ENCODE measurements around the gene NDUFA8. TPM values are rescaled to one million over a fixed set of nuclear protein-coding genes. Genes with fewer than 3 reads are reported as not detected.
A peak's percentile ranks its signal among the peaks of the same experiment; 100 is the strongest.

NDUFA8 gene
- total RNA-seq, 3 donors from 2014 or later (not counting 1 experiment from before 2014, with no cell fraction given): 6.6 to 15.9 (median 10.8) TPM

GRCh38 chr9:122144836-122145591 lies 14.6 kb downstream of the NDUFA8 start:
- peak in 1 of 3 donors; percentile 35 for ATAC-seq
- Histone ChIP-seq H3K9me3 (ENCODE audit: control insufficient read depth, insufficient read depth, low read length) (no peaks in the 10 kb centered on the region), H3K4me1 (ENCODE audit: control insufficient read depth, insufficient read depth, low read length) (no peaks in the 10 kb centered on the region), H3K4me3 (ENCODE audit: low read length) (no peak overlapping the region), H3K27me3 (ENCODE audit: control insufficient read depth, insufficient read depth, low read length) (no peaks in the 10 kb centered on the region), H3K27ac (ENCODE audit: low read length) (no peak overlapping the region), H3K36me3 (ENCODE audit: control insufficient read depth, insufficient read depth, low read length) (peaks cover 49% of the 10 kb centered on the region)
- peak overlapping the region in 1 of 2 donors; percentile 53 for H3K27ac Mint-ChIP-seq
- TF ChIP-seq CTCF (IDR thresholded peaks at IDR 0.05): no peak
- H3K36me3 Mint-ChIP-seq: peaks cover 6% of the 10 kb centered on the region
- H3K9me3 Mint-ChIP-seq: no peaks in the 10 kb centered on the region
- 95% methylated on average over 3 of the region's 3 CpGs for WGBS (ENCODE audit: insufficient coverage)
- no peak overlapping the region for H3K4me3 Mint-ChIP-seq
- DNase-seq: no peak
- H3K4me1 Mint-ChIP-seq: peaks cover 10 to 15% of the 10 kb centered on the region in 2 donors
- no peaks in the 10 kb centered on the region for H3K27me3 Mint-ChIP-seq (ENCODE audit: low read depth in 2 of 2)
- intact Hi-C loops (cut with micrococcal nuclease): no loop called here

DNA sequence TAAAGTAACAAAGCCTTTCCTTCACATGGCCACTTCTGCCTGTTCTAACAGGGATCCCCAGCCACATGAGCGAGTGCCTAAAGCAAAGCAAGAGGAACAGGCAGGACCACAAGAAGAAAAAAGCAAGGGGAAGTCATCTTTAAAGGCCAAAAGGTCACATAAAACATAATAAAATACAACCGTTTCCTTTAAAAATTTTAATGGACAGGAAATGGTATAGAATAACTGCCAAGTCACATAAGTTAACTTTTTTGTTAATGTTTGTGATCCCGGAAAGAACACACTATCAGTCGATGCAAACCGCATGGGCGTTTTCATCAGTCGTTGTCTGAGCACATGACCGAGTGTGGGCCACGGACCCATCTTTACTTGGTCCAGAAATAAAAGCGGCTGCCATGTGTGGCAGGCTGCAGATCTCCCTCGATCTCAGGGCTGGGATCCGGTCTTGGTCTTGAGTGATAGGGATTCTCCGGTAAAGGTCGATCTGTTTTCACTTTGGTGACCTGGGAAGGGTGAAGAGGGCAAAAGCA lies 15.6 kb downstream of the NDUFA8 start:
- Mint-ChIP-seq H3K27ac (peak overlapping the region; percentile 46 to 53), H3K36me3 (peaks cover 6% of the 10 kb centered on the region), H3K4me3 (no peak overlapping the region), H3K4me1 (peaks cover 10 to 15% of the 10 kb centered on the region in 2 donors), H3K27me3 (ENCODE audit: low read depth in 2 of 2) (no peaks in the 10 kb centered on the region), H3K9me3 (no peaks in the 10 kb centered on the region)
- no peak for TF ChIP-seq CTCF (IDR thresholded peaks at IDR 0.05)
- DNase-seq: no peak
- H3K27ac ChIP-seq (ENCODE audit: low read length): no peak overlapping the region
- H3K9me3 ChIP-seq (ENCODE audit: control insufficient read depth, insufficient read depth, low read length): no peaks in the 10 kb centered on the region
- no peaks in the 10 kb centered on the region for H3K4me1 ChIP-seq (ENCODE audit: control insufficient read depth, insufficient read depth, low read length)
- ATAC-seq: no peak
- no peaks in the 10 kb centered on the region for H3K27me3 ChIP-seq (ENCODE audit: control insufficient read depth, insufficient read depth, low read length)
- no peak overlapping the region for H3K4me3 ChIP-seq (ENCODE audit: low read length)
- intact Hi-C loops (cut with micrococcal nuclease): no loop called here
- WGBS (ENCODE audit: insufficient coverage): 71% methylated on average over 14 of the region's 14 CpGs
- peaks cover 47% of the 10 kb centered on the region for H3K36me3 ChIP-seq (ENCODE audit: control insufficient read depth, insufficient read depth, low read length)

GRCh38 chr9:122143296-122143695 lies 16.3 kb downstream of the NDUFA8 start:
- H3K36me3 ChIP-seq (ENCODE audit: control insufficient read depth, insufficient read depth, low read length): peaks cover 44% of the 10 kb centered on the region
- H3K27ac ChIP-seq (ENCODE audit: low read length): no peak overlapping the region
- DNase-seq (no peak), ATAC-seq (no peak)
- no peak overlapping the region for H3K4me3 Mint-ChIP-seq
- H3K27ac Mint-ChIP-seq: peak overlapping the region; percentile 46 to 53
- peaks cover 10 to 15% of the 10 kb centered on the region in 2 donors for H3K4me1 Mint-ChIP-seq
- no peaks in the 10 kb centered on the region for H3K9me3 ChIP-seq (ENCODE audit: control insufficient read depth, insufficient read depth, low read length)
- no peaks in the 10 kb centered on the region for H3K27me3 ChIP-seq (ENCODE audit: control insufficient read depth, insufficient read depth, low read length)
- H3K9me3 Mint-ChIP-seq: no peaks in the 10 kb centered on the region
- no peak for TF ChIP-seq CTCF (IDR thresholded peaks at IDR 0.05)
- 75% methylated on average over 1 of the region's 1 CpG for WGBS (ENCODE audit: insufficient coverage)
- no peak overlapping the region for H3K4me3 ChIP-seq (ENCODE audit: low read length)
- no peaks in the 10 kb centered on the region for H3K4me1 ChIP-seq (ENCODE audit: control insufficient read depth, insufficient read depth, low read length)
- peaks cover 6% of the 10 kb centered on the region for H3K36me3 Mint-ChIP-seq
- intact Hi-C loops (cut with micrococcal nuclease): no loop called here
- H3K27me3 Mint-ChIP-seq (ENCODE audit: low read depth in 2 of 2): no peaks in the 10 kb centered on the region

Data from natural killer cell (primary cell).